ENCODE measurements around the gene HBE1. TPM values are rescaled to one million over a fixed set of nuclear protein-coding genes. Genes with fewer than 3 reads are reported as not detected.
A peak's percentile ranks its signal among the peaks of the same experiment; 100 is the strongest.

Gene HBE1
- total and polyA plus RNA-seq, 10 of the 15 experiments (the other 5 are each of a cell fraction or from before 2014, with no cell fraction given): 0.13 to 2.7 (median 0.62) TPM; not detected in 5

DNA sequence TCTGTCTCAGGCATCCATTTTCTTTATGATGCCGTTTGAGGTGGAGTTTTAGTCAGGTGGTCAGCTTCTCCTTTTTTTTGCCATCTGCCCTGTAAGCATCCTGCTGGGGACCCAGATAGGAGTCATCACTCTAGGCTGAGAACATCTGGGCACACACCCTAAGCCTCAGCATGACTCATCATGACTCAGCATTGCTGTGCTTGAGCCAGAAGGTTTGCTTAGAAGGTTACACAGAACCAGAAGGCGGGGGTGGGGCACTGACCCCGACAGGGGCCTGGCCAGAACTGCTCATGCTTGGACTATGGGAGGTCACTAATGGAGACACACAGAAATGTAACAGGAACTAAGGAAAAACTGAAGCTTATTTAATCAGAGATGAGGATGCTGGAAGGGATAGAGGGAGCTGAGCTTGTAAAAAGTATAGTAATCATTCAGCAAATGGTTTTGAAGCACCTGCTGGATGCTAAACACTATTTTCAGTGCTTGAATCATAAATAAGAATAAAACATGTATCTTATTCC lies 10.9 kb upstream of the HBE1 start (continued):
- TF ChIP-seq, protein P1, sequence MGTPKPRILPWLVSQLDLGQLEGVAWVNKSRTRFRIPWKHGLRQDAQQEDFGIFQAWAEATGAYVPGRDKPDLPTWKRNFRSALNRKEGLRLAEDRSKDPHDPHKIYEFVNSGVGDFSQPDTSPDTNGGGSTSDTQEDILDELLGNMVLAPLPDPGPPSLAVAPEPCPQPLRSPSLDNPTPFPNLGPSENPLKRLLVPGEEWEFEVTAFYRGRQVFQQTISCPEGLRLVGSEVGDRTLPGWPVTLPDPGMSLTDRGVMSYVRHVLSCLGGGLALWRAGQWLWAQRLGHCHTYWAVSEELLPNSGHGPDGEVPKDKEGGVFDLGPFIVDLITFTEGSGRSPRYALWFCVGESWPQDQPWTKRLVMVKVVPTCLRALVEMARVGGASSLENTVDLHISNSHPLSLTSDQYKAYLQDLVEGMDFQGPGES (IDR thresholded peaks at IDR 0.05): no peak
- TF ChIP-seq, protein P2, sequence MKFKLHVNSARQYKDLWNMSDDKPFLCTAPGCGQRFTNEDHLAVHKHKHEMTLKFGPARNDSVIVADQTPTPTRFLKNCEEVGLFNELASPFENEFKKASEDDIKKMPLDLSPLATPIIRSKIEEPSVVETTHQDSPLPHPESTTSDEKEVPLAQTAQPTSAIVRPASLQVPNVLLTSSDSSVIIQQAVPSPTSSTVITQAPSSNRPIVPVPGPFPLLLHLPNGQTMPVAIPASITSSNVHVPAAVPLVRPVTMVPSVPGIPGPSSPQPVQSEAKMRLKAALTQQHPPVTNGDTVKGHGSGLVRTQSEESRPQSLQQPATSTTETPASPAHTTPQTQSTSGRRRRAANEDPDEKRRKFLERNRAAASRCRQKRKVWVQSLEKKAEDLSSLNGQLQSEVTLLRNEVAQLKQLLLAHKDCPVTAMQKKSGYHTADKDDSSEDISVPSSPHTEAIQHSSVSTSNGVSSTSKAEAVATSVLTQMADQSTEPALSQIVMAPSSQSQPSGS (IDR thresholded peaks at IDR 0.05; ENCODE audit: low read length): peak; percentile 39; the same call in 1 of the 2 replicates

DNA sequence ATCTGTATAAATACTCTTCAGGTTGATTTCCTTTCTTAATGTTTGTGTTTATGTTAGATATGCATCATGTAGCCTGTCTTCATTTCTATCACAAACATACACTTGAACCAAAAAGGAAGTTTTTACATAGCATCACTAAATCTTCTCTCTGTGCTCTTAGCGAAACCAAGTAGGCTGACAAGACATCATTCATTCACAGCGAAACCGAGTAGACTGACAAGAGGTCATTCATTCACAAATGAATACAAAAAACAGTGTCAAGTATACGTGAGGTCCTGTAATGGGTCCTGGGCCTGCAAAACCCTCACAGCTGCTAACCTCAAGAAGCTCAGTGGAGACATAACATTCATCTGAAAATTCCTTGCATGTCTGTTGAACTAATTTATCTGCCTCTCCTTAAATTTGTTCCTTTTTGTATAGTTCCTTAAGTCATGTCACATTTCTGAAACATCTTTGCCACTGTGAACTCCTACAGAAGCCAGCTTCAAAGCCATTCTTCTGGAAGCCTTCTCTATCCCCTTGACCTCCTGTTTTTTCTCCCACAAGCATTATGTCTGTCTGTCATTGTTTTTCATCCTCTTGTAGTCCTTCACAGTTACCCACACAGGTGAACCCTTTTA lies 9.8 kb upstream of the HBE1 start:
- FAIRE-seq (no peak), ATAC-seq (no peak), DNase-seq (ENCODE audit: low read depth, low spot score) (no peak)
- Histone ChIP-seq H3K36me3 (ENCODE audit: control insufficient read depth in 2 of 2, insufficient read depth in 2 of 2, low read length in 1 of 2) (no peaks in the 10 kb centered on the region), H3K4me1 (ENCODE audit: control insufficient read depth, insufficient read depth, low read length) (no peaks in the 10 kb centered on the region), H3K27me3 (replicated peaks in 1 of 2; ENCODE audit: control insufficient read depth in 2 of 2, insufficient read depth in 2 of 2, low read length in 1 of 2) (no peaks in the 10 kb centered on the region), H2AFZ (ENCODE audit: control insufficient read depth, low read depth, low read length) (no peak overlapping the region), H3K4me3 (no peak overlapping the region), H3K79me2 (ENCODE audit: control insufficient read depth, insufficient read depth, low read length) (no peaks in the 10 kb centered on the region), H3K4me2 (ENCODE audit: control insufficient read depth, insufficient read depth) (no peak overlapping the region), H4K20me1 (ENCODE audit: control insufficient read depth, insufficient read depth) (no peaks in the 10 kb centered on the region), H3K9ac (ENCODE audit: control insufficient read depth, insufficient read depth, low read length) (no peak overlapping the region), H3K9me3 (replicated peaks; ENCODE audit: control insufficient read depth, insufficient read depth, low read length) (no peaks in the 10 kb centered on the region), H3K27ac (ENCODE audit: control insufficient read depth, insufficient read depth) (no peak overlapping the region)
- ChIA-PET RAD21 (ENCODE audit: unreplicated experiment) (no interaction called here), SMC1A (ENCODE audit: uncharacterized antibody, unreplicated experiment) (interaction anchor here (0.6 to 2.5 kb wide), 3 partner anchors 11 to 91 kb away, joined by 3 to 8 read pairs (median 3); no protein-coding TSS in a partner anchor), POLR2A (no interaction called here), CTCF (interaction anchor here (1.0 kb wide), 1 partner anchor 11 kb away, joined by 3 read pairs; no protein-coding TSS in a partner anchor)
- in situ Hi-C loops (cut with MboI): no loop called here
- WGBS (ENCODE audit: insufficient coverage, insufficient replicate concordance, low lambda C conversion rate, missing lambda C conversion rate): 68% methylated on average over 4 of the region's 4 CpGs
- TF ChIP-seq RFX5 (IDR thresholded peaks at IDR 0.05; ENCODE audit: low read depth, low read length) (no peak), FOS (IDR thresholded peaks at IDR 0.05; ENCODE audit: borderline replicate concordance, extremely low read depth, insufficient read length) (no peak), MXI1 (IDR thresholded peaks at IDR 0.05; ENCODE audit: low read depth, low read length) (no peak), DPF2 (IDR thresholded peaks at IDR 0.05) (no peak), CBX5 (IDR thresholded peaks at IDR 0.05; ENCODE audit: low read depth) (no peak), TARDBP (IDR thresholded peaks at IDR 0.05; ENCODE audit: borderline replicate concordance) (no peak), ESRRA (IDR thresholded peaks at IDR 0.05; ENCODE audit: low read length) (no peak), HCFC1 (IDR thresholded peaks at IDR 0.05; ENCODE audit: low read length) (no peak), SIN3A (IDR thresholded peaks at IDR 0.05; ENCODE audit: low read depth, low read length) (no peak), CREM (IDR thresholded peaks at IDR 0.05; ENCODE audit: low read depth) (no peak), SIX5 (IDR thresholded peaks at IDR 0.05; ENCODE audit: low read depth, low read length, severe bottlenecking) (no peak)
- TF ChIP-seq, protein P3, sequence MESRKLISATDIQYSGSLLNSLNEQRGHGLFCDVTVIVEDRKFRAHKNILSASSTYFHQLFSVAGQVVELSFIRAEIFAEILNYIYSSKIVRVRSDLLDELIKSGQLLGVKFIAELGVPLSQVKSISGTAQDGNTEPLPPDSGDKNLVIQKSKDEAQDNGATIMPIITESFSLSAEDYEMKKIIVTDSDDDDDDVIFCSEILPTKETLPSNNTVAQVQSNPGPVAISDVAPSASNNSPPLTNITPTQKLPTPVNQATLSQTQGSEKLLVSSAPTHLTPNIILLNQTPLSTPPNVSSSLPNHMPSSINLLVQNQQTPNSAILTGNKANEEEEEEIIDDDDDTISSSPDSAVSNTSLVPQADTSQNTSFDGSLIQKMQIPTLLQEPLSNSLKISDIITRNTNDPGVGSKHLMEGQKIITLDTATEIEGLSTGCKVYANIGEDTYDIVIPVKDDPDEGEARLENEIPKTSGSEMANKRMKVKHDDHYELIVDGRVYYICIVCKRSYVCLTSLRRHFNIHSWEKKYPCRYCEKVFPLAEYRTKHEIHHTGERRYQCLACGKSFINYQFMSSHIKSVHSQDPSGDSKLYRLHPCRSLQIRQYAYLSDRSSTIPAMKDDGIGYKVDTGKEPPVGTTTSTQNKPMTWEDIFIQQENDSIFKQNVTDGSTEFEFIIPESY (IDR thresholded peaks at IDR 0.05): no peak
- TF ChIP-seq, protein P4, sequence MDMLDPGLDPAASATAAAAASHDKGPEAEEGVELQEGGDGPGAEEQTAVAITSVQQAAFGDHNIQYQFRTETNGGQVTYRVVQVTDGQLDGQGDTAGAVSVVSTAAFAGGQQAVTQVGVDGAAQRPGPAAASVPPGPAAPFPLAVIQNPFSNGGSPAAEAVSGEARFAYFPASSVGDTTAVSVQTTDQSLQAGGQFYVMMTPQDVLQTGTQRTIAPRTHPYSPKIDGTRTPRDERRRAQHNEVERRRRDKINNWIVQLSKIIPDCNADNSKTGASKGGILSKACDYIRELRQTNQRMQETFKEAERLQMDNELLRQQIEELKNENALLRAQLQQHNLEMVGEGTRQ (IDR thresholded peaks at IDR 0.05; ENCODE audit: borderline replicate concordance, low read depth, low read length): no peak
- BruUV-seq (replicated peaks): no TSS peak
- intact Hi-C loops (cut with micrococcal nuclease; ENCODE audit: unreplicated experiment): no loop called here
